GM18502 (cell line): ENCODE data around the gene DOHH.
"Not testable (repeated sequence)": the region's sequence is repeated elsewhere in the genome, so short reads cannot be mapped to it uniquely, and the experiment has no call there.

Experiments used
- ATAC-seq: cut with Tn5 transposase; IDR thresholded peaks from one replicate; pipeline ENCODE4 v1.9.1; 2021; ENCODE audit warnings: mild to moderate bottlenecking; ENCODE audit not compliant: unreplicated experiment, poor library complexity

DOHH gene

DNA sequence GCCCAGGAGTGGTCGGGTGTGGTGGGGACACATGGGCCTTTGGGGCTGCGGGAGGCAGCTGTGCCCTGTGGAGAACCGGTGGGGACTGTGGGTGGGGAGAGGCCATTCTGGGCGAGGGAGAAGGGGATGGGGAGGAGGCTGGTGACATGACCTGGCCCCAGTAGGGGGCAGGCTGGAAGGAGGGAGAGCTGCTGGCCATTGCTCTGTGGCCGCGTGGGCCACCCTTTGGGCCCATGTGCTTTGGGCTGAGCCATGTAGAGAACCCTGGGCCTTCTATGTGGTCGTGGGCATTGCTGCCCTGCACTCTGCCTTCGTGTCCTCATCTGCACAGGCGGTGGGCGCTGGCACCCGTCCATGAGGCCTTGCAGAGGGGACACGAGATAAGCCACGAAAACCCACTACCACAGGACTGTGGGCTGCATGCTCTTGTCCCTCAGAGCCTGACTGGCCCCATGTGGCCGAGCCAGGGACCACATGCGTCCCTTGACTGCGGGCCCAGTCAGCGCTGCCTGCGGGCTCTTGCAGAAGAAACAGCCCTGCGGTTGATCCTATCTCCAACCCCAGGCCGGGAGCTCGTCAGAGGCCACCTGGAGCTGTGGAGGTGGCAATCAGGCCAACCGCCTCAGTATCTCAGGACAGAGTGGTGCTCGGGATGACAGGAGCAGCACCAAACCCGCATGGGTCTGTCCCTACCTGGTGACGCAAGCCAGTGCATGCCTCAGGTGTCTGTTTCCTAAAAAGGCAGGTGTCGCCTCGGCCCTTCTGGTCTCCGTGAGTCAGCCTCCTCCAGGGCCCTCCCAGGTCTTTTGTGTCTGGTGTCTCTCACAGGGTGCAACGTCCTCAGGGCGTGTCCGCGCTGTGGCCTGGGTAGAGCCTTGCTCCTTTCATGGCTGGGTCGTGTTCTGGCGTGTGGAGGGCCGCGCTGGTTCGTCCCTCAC, 20.0 kb upstream of the DOHH start:
- ATAC-seq: no peak

- no peak for ATAC-seq
These were observed 18.7 kb upstream of the DOHH start for GRCh38 chr19:3519126-3519525.

GRCh38 chr19:3518659-3519058, 18.2 kb upstream of the DOHH start:
- ATAC-seq: no peak

DNA sequence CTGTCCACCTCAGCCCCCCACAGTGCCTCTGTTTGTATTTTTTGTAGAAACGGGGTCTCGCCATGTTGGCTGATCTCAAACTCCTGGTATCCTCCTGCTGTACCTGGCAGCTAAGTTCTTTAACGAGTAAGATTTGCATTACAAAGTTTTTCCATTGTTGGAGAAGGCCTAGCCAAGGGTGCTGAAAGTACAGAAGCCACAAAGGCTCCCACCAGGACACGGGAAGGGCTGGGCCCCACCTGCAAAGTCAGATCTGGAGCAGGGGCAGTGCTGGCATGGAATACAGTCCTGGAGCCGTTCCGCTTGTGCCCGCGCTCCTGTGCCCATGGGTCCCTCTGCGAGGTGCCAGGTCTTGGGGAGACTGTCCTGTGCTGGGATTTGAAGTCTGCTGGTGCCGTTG, 17.8 kb upstream of the DOHH start:
- no peak for ATAC-seq

GRCh38 chr19:3517638-3518037, 17.2 kb upstream of the DOHH start:
- ATAC-seq: no peak

DNA sequence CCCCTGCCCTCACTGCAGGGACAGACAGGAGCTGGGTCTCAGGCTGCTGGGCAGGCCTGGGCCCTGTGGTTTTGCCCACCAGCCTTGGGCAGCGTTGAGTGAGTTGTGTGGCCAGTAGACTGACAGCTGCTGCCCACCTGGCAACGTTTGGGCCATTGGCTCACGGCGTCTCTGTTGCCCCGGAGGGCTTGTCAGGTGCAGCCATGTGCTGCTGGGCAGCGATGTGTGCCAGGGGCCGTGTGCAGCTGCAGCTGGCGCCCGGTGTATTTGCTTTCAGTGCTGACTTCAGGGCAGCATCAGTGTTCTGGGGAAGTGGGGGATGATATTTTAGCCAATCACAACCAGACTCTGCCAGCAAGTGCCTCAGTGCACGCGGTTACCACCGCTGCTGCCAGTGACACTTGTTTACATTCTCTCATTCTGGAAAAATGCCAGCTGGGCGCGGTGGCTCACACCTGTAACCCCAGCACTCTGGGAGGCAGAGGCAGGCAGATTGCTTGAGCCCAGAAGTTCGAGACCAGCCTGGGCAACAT, 16.3 kb upstream of the DOHH start:
- no peak for ATAC-seq

DNA sequence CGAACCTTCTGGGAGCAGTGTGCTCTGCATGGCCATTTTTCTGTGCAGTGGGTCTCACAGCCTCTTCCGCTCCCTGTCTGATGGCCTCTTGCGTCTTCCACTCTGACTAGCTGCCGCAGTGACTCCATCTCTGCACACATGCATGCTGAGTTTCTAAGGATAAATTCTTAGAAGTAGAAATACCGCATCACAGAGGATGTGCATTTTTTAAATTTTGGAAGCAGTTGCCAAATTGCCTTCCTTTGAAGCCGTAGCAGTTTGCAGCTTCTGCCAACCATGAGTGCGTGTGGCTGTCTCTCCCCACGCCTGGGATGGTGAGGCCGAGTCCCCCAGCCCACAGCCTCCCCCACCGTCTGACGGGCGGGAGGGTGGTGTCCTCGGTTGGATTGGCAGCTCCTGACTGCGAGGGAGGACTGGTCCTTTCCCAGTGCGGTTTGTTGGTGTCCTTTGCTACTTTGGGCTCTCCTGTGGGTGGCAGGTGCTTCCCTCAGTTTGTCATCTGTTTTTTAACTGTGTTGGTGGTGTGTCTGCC, 15.5 kb upstream of the DOHH start:
- ATAC-seq: no peak

DNA sequence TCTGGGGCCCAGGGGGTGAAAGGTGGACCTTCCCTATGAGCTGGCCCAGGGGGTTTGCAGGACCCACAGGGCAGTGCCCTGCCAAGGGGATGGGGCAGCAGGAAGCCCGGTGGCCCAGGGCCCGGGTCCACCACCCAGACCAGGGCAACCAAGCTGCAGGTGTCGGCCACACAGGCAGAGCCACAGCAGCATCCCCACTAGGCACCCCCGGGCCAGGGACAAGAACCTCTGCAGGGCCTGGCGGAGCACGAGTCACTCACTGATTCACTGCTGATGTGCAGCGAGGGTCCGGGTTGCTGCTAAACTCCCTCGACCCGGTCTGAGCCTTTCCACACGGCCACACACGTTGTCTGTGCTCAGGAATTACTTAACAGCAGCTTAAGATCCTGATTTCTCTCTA, 14.5 kb upstream of the DOHH start:
- no peak for ATAC-seq

DNA sequence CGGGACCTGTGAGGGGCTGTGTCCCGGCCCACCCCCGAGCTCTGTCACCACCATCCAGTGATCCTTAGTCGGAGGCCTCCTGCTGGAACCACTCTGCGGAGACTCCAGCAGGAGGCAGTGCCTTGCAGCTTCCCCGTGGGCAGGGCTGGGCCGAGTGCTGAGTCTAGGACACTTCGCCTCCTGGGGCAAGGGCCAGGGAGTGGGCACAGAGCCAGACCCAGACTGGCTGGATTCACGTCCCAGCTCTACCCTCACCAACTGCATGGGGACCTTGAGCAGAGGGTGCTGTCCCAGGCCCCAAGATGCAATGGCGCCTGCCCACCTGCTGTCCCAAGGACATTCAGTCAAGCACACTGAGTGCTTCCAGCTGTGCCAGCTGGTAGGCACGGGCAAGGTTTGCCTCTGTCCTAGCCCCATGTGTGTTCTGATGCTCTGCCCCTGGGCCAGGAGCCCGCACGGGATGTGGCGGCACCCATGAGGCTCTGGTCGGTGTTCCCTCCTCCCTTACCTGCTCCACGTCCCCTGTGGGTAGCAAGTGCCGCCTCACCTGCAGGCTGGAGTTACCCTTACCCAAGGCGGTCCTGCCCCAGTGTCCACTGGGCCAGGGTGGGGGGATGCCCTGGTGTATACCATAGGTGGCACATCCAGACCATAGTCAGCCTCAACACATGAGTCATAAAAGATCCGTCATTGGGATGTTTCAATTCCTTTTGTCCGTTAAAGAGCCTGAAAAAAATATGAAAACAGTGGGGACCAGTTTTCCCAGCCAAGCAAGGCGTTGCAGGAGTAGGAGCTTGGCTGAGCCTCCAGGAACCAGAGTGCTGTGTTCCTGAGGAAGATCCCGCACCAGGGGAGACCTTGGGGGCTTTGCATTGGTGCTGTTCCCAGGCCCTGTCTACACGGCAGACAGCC, 13.0 kb upstream of the DOHH start:
- ATAC-seq: no peak

DNA sequence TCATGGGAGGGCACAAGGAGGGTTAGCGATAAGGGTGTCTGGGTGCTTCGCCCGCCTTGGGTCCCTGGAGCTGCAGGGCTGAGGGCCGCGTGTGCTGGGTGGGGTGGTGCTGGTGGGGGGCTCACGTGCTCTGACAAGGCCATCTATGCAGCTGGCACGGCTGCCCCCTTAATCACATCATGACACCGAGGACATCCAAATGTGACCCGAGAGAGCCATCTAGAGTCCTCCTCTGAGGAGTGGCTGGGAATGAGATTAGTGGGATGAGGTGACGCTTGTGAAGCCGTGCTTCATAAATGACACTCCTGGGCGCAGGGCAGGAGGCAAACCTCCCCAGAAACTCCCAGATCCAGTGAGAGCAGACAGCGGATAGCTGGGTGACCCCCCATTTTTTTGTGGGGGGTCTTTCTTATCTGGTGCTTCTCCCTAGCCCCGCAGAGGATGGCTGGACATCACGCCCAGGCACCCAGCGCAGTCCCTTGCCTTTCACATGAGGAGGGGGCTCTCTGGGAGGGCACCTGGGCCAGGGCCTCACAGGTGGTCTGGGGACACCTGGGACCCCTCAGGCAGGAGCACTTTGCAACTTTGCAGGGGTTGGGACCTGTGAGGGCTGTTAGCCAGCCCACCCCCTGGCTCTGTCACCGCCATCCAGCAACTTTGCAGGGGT, 12.2 kb upstream of the DOHH start:
- ATAC-seq: no peak

- no peak for ATAC-seq
These were observed 11.2 kb upstream of the DOHH start for GRCh38 chr19:3511506-3512251.

- ATAC-seq: no peak
These were observed 10.3 kb upstream of the DOHH start for GRCh38 chr19:3510727-3511126.

GRCh38 chr19:3509566-3509989, 9.1 kb upstream of the DOHH start:
- ATAC-seq: no peak

DNA sequence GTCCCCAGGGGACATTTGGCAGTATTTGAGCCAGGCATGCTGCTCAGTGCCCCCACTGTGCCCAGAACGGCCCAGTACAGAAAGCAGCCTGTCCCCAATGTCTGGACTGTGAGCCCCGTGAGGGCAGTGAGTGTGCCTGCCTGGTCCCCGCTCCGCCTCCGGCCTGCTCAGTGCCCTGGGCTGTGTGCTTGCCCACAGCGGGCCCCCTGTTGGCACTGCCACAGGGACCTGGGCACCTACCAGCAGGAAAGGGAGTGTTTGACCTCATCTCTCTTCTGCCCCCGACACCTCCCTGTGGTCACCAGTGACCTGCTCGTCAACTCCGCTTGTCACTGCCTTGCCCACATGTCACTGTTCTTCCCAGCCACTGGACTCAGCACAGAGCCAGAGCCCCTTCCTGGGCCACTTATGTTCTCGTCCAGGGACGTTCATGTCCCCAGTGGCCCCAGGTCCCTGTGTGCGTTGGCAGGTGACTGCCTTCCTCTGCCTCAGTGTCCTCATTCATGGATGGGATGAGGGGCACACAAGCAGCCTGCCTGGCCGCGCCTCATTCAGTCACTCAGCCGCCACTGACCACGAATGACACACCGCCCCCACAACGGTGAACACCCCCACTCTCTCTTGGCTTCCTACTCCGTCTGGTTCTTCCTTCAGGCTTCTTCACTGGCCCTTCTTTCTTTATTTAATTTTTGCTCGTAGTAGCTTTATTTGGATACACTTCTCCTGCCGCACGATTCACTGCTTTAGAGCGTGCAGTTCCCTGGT, 8.5 kb upstream of the DOHH start:
- no peak for ATAC-seq

DNA sequence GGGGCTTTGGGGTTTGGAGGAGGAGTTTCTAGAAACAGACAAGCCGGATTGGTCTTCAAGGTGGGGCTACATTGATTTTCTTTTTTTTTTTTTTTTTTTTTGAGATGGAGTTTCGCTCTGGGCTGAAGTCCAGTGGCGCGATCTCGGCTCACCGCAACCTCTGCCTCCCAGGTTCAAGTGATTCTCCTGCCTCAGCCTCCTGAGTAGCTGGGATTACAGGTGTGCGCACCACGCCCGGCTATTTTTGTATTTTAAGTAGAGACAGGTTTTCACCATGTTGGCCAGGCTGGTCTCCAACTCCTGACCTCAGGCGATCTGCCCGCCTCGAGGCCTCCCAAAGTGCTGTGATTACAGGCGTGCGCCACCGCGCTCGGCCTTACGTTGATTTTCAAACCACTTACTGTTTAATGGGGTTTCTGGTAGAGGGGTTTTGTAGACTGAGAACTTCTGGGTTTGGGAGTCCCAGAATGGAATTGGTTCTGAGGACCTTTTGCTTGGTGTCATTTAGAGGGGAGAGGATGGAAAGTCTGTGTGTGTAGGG, 7.7 kb upstream of the DOHH start:
- not testable (repeated sequence) for ATAC-seq

GRCh38 chr19:3507371-3508120, 7.1 kb upstream of the DOHH start:
- no peak for ATAC-seq

GRCh38 chr19:3506384-3507340, 6.2 kb upstream of the DOHH start:
- peak; percentile 1 for ATAC-seq
